ENCODE data around the gene MICAL1.

MICAL1 gene

GRCh38 chr6:109454496-109455436 is 806 bp downstream of the MICAL1 start:
- DNase-seq (ENCODE audit: low spot score): peak; percentile 17

- peak; percentile 64 for DNase-seq (ENCODE audit: low spot score)
Observed at GRCh38 chr6:109453594-109454495, 1.7 kb downstream of the MICAL1 start.

GRCh38 chr6:109453156-109453555 is 2.4 kb downstream of the MICAL1 start:
- DNase-seq (ENCODE audit: low spot score): no peak

- DNase-seq (ENCODE audit: low spot score): no peak
Observed at GRCh38 chr6:109452181-109452580, 3.4 kb downstream of the MICAL1 start.

- DNase-seq (ENCODE audit: low spot score): no peak
Observed at GRCh38 chr6:109451376-109451775, 4.2 kb downstream of the MICAL1 start.

- no peak for DNase-seq (ENCODE audit: low spot score)
Observed at GRCh38 chr6:109450801-109451200, 4.8 kb downstream of the MICAL1 start.

- DNase-seq (ENCODE audit: low spot score): no peak
Observed at GRCh38 chr6:109449795-109450673, 5.5 kb downstream of the MICAL1 start.

GRCh38 chr6:109449064-109449794 is 6.3 kb downstream of the MICAL1 start:
- DNase-seq (ENCODE audit: low spot score): no peak

- DNase-seq (ENCODE audit: low spot score): no peak
Observed at GRCh38 chr6:109448615-109449014, 7.0 kb downstream of the MICAL1 start.

- no peak for DNase-seq (ENCODE audit: low spot score)
Observed at GRCh38 chr6:109447878-109448555, 7.6 kb downstream of the MICAL1 start.

GRCh38 chr6:109447087-109447486 is 8.5 kb downstream of the MICAL1 start:
- no peak for DNase-seq (ENCODE audit: low spot score)

GRCh38 chr6:109446541-109446940 is 9.0 kb downstream of the MICAL1 start:
- DNase-seq (ENCODE audit: low spot score): no peak

GRCh38 chr6:109446072-109446471 is 9.5 kb downstream of the MICAL1 start:
- no peak for DNase-seq (ENCODE audit: low spot score)

GRCh38 chr6:109445382-109445781 is 10.2 kb downstream of the MICAL1 start:
- DNase-seq (ENCODE audit: low spot score): no peak

GRCh38 chr6:109443425-109443950 is 12.1 kb downstream of the MICAL1 start:
- no peak for DNase-seq (ENCODE audit: low spot score)

- DNase-seq (ENCODE audit: low spot score): no peak
Observed at GRCh38 chr6:109442393-109442924, 13.1 kb downstream of the MICAL1 start.

GRCh38 chr6:109441069-109441816 is 14.3 kb downstream of the MICAL1 start:
- peak; percentile 31 for DNase-seq (ENCODE audit: low spot score)

GRCh38 chr6:109440331-109441068 is 15.1 kb downstream of the MICAL1 start, which contains the start of the genes PPIL6 and SMPD2:
Gene PPIL6, minus strand, starts transcription at chr6:109440628. Its CDS starts 38 bp downstream, at chr6:109440590.
Gene SMPD2, plus strand, starts transcription at chr6:109440724. Its CDS starts 398 bp downstream, at chr6:109441122.
- peak; percentile 95 for DNase-seq (ENCODE audit: low spot score)

Measured in AG08395 (cell line).